Measurements from ENCODE around the gene HOXD11. TPM values are rescaled to one million over a fixed set of nuclear protein-coding genes. Genes with fewer than 3 reads are reported as not detected.

The HOXD11 gene
- not detected for total RNA-seq

- CTCF ChIA-PET, result interaction anchor here (1.4 kb wide), 1 partner anchor 9 kb away, joined by 5 read pairs; no protein-coding TSS in a partner anchor
- POLR2A ChIA-PET, result no interaction called here
Observed at GRCh38 chr2:176106581-176107539, at the start of gene HOXD11. HOXD11 (plus strand) TSS chr2:176107280; CDS start chr2:176107356, 76 bp downstream.

- POLR2A ChIA-PET, result no interaction called here
- CTCF ChIA-PET, result no interaction called here
Observed at GRCh38 chr2:176063958-176064357, 43.1 kb upstream of the HOXD11 start.

- ChIA-PET CTCF (no interaction called here), POLR2A (no interaction called here)
Observed at GRCh38 chr2:176066645-176067588, 40.2 kb upstream of the HOXD11 start.

- CTCF ChIA-PET, result no interaction called here
- POLR2A ChIA-PET, result no interaction called here
Observed at GRCh38 chr2:176067589-176068418, 39.3 kb upstream of the HOXD11 start.

- ChIA-PET CTCF (no interaction called here), POLR2A (no interaction called here)
Observed at GRCh38 chr2:176068419-176068832, 38.7 kb upstream of the HOXD11 start.

GRCh38 chr2:176071330-176072291 is 35.5 kb upstream of the HOXD11 start:
- POLR2A ChIA-PET, result no interaction called here
- CTCF ChIA-PET, result no interaction called here

GRCh38 chr2:176072292-176072669 is 34.8 kb upstream of the HOXD11 start:
- CTCF ChIA-PET, result no interaction called here
- POLR2A ChIA-PET, result no interaction called here

GRCh38 chr2:176072951-176073904 is 33.9 kb upstream of the HOXD11 start:
- ChIA-PET POLR2A (no interaction called here), CTCF (interaction anchor here (1.5 kb wide), 1 partner anchor 12 kb away, joined by 4 read pairs; no protein-coding TSS in a partner anchor)

GRCh38 chr2:176074919-176075425 is 32.1 kb upstream of the HOXD11 start:
- ChIA-PET CTCF (no interaction called here), POLR2A (no interaction called here)

- CTCF ChIA-PET, result no interaction called here
- POLR2A ChIA-PET, result no interaction called here
Observed at GRCh38 chr2:176075481-176075880, 31.6 kb upstream of the HOXD11 start.

- POLR2A ChIA-PET, result no interaction called here
- CTCF ChIA-PET, result no interaction called here
Observed at GRCh38 chr2:176076063-176076462, 31.0 kb upstream of the HOXD11 start.

- ChIA-PET POLR2A (no interaction called here), CTCF (no interaction called here)
Observed at GRCh38 chr2:176076796-176077195, 30.3 kb upstream of the HOXD11 start.

- POLR2A ChIA-PET, result no interaction called here
- CTCF ChIA-PET, result interaction anchor here (1.0 to 1.1 kb wide), 2 partner anchors 18 to 41 kb away, joined by 3 to 4 read pairs; no protein-coding TSS in a partner anchor
Observed at GRCh38 chr2:176078541-176079284, 28.4 kb upstream of the HOXD11 start.

GRCh38 chr2:176079285-176079830 is 27.7 kb upstream of the HOXD11 start:
- ChIA-PET CTCF (interaction anchor here (1.0 to 1.5 kb wide), 3 partner anchors 18 to 389 kb away, joined by 3 to 4 read pairs (median 4); no protein-coding TSS in a partner anchor), POLR2A (no interaction called here)

- ChIA-PET CTCF (interaction anchor here (1.1 to 1.5 kb wide), 2 partner anchors 19 to 390 kb away, joined by 4 read pairs; no protein-coding TSS in a partner anchor), POLR2A (no interaction called here)
Observed at GRCh38 chr2:176079831-176080539, 27.1 kb upstream of the HOXD11 start.

Measured in activated CD8-positive, alpha-beta memory T cell treated with anti-CD3 and anti-CD28 coated beads for 36 hours (primary cell).